RWPE1 (cell line): ENCODE measurements around the gene PMFBP1.

Source experiments
- CTCF ChIA-PET: fragments of 350-600 bp; sonication (Branson Sonifier 250); formaldehyde crosslinking; extraction: SDS; loops from one replicate; lab custom pipeline; 2021; lab: Yijun Ruan, JAX
- POLR2A ChIA-PET: fragments of 400-600 bp; formaldehyde crosslinking; extraction: SDS; loops from one replicate; lab custom pipeline; 2020; ENCODE audit warnings: antibody characterized with exemption; ENCODE audit not compliant: low non-redundant PET; lab: Yijun Ruan, JAX
- DNase-seq: peaks from one replicate; pipeline ENCODE4 v3.0.0; 2012; ENCODE audit warnings: low spot score
- H3K27ac ChIP-seq: fragments of 450-650 bp; 2 replicates; pipeline ENCODE4 v1.5.1; 2017
- CTCF ChIP-seq: fragments of 450-650 bp; conservative IDR thresholded peaks from 2 replicates; pipeline ENCODE4 v1.5.1; 2017; ENCODE audit warnings: low read depth, mild to moderate bottlenecking

PMFBP1 gene

GRCh38 chr16:72124148-72124547 lies 47.8 kb downstream of the PMFBP1 start:
- H3K27ac ChIP-seq: no peak overlapping the region
- TF ChIP-seq CTCF: no peak
- CTCF ChIA-PET: interaction anchor here (0.6 to 1.8 kb wide), 10 partner anchors 15 to 1754 kb away, joined by 3 to 16 read pairs (median 4); no protein-coding TSS in a partner anchor
- POLR2A ChIA-PET: interaction anchor here (0.6 kb wide), 1 partner anchor 115 kb away, joined by 7 read pairs; no protein-coding TSS in a partner anchor
- no peak for DNase-seq

GRCh38 chr16:72123426-72123825 lies 48.5 kb downstream of the PMFBP1 start:
- H3K27ac ChIP-seq: no peak overlapping the region
- CTCF ChIA-PET: interaction anchor here (0.5 to 0.6 kb wide), 2 partner anchors 173 to 1053 kb away, joined by 4 to 5 read pairs; no protein-coding TSS in a partner anchor
- DNase-seq: no peak
- POLR2A ChIA-PET: no interaction called here
- TF ChIP-seq CTCF: no peak

DNA sequence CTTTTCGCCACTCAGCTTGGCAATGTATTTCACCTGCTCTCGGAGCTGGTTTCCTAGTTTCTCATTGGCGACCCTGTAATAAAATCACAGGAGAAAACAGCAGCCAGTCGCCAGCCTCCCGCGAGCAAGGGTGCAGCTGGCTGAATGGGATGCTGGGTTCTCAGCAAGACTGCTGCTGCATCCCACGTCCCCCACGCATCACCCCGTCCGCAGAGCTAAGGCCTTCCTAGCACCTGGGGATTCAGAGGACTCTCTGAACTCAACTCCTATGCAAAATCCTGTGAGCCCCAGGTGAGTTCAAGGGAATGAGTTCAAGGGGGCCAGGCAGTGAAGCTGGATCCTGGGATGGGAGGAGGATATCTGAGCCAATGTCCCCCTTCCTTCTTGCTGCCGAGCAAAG lies 49.0 kb downstream of the PMFBP1 start:
- ChIA-PET CTCF (interaction anchor here (0.5 to 0.6 kb wide), 2 partner anchors 173 to 1053 kb away, joined by 4 to 5 read pairs; no protein-coding TSS in a partner anchor), POLR2A (no interaction called here)
- no peak for DNase-seq

DNA sequence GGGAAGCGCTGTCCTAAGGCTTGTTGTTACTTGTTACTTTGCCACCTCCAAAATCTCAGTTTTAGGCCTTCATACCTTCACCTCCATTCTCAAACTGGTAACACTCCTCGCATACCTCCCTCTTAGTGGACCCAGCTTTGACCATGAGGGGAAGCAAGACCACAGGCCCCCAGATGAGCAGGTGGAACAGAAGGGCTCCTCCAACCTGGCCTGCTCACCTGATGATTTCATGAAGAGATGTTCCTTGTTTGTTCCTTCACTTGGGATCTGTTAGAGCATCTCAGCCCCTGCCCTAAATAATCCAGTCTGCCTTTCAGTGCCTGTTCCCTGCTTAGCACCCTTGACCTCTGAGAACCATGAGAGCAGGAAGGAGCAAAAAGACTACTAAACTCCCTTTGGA lies 49.6 kb downstream of the PMFBP1 start:
- no peak for DNase-seq
- POLR2A ChIA-PET: no interaction called here
- H3K27ac ChIP-seq: no peak overlapping the region
- no peak for TF ChIP-seq CTCF
- CTCF ChIA-PET: no interaction called here

More for the DNA sequence above, 49.0 kb downstream of the PMFBP1 start:
- no peak overlapping the region for H3K27ac ChIP-seq
- no peak for TF ChIP-seq CTCF

GRCh38 chr16:72120026-72120425 lies 51.9 kb downstream of the PMFBP1 start:
- no peak overlapping the region for H3K27ac ChIP-seq
- CTCF ChIA-PET: no interaction called here
- POLR2A ChIA-PET: no interaction called here
- no peak for DNase-seq
- no peak for TF ChIP-seq CTCF

DNA sequence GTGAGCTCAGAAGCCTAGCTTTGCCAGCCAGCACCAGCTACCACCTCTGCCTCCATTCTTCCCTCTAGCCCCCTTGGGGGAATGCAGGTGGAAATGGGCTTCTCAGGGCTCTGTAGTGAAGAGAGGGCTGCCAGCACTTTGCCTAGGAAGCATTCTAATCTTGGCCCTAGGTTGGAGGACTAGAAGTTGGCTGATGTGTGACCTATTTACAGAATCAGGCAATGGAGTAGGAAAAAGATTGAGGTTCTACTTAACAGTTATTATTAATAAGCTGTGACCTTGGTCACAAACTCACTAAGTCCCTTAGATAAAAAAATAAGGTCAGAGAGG lies 58.4 kb downstream of the PMFBP1 start:
- TF ChIP-seq CTCF: no peak
- CTCF ChIA-PET: no interaction called here
- peak overlapping the region; percentile 40; the same call in 1 of the 2 replicates for H3K27ac ChIP-seq
- POLR2A ChIA-PET: no interaction called here
- no peak for DNase-seq
